ENCODE results near the gene PNO1. TPM values are rescaled to one million over a fixed set of nuclear protein-coding genes. Genes with fewer than 3 reads are reported as not detected.

PNO1 gene
- polyA plus RNA-seq, 1 donor from 2014 or later = 17.9 TPM

DNA sequence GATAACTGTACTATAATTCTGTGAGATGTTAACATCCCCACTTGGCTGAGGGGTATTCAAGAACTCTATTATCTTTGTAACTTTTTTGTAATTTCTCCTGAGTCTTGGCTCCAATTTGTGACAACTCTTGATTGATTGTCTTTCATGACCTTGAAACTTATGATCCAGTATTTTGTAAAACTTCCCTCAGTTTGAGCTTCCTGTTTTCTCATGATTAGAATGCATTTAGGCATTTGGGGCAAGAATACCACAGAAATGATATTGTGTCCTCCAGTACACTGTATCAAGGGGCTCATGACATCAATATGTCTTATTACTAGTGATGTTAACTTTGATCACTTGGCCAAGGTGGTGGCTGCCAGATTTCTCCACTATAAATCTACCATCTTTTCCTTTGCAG lies 37.4 kb downstream of the PNO1 start:
- Mint-ChIP-seq H3K4me1 (peaks cover 44 to 54% (median 48%) of the 10 kb centered on the region in 3 donors), H3K27me3 (no peaks in the 10 kb centered on the region), H3K36me3 (no peaks in the 10 kb centered on the region), H3K9me3 (no peaks in the 10 kb centered on the region), H3K4me3 (no peak overlapping the region), H3K27ac (no peak overlapping the region)

GRCh38 chr2:68196120-68196716 lies 38.5 kb downstream of the PNO1 start:
- Mint-ChIP-seq H3K27me3 (no peaks in the 10 kb centered on the region), H3K4me1 (peaks cover 46 to 55% (median 50%) of the 10 kb centered on the region in 3 donors), H3K4me3 (peak overlapping the region in 1 of 4 donors; percentile 10), H3K36me3 (no peaks in the 10 kb centered on the region), H3K27ac (peak overlapping the region in 1 of 3 donors; percentile 14), H3K9me3 (no peaks in the 10 kb centered on the region)

DNA sequence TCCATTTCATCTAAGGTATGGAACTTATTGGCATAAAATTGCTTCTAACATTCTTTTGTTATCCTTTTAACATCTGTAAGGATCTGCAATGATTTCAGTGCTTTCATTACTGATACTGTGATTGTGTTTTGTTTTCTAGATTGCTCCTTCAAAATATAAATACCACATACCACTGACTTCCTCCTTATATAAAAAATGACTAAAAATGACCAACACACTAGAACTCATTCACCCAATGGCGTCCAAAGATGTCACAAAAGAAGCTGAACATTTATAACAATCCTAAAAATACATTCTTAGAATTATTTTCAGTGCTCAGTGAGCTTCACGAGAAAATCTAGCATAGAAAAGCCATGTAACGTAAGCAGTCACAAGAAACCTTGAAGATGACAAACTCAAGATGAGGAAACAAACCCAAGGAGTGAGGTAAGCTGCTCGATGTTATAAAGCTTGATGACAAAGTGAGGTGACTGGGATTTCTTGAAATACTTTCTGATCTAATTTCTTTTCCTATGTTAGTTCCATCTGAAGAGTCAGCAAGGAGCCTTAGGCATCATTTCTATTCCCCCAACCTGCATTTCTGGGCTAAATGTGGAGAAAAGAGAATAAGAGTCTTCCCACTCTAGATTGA lies 42.6 kb downstream of the PNO1 start:
- peaks cover 48 to 67% (median 55%) of the 10 kb centered on the region in 3 donors for H3K4me1 Mint-ChIP-seq
- H3K27me3 Mint-ChIP-seq = no peaks in the 10 kb centered on the region
- H3K27ac Mint-ChIP-seq = peak overlapping the region; percentile 62 to 90 (median 76)
- peak overlapping the region in 3 of 4 donors; percentile 45 to 75 (median 58) for H3K4me3 Mint-ChIP-seq
- no peaks in the 10 kb centered on the region for H3K36me3 Mint-ChIP-seq
- no peaks in the 10 kb centered on the region for H3K9me3 Mint-ChIP-seq

GRCh38 chr2:68203587-68203986 lies 45.9 kb downstream of the PNO1 start:
- H3K4me3 Mint-ChIP-seq = peak overlapping the region; percentile 56 to 92 (median 74)
- peaks cover 58 to 76% (median 62%) of the 10 kb centered on the region in 3 donors for H3K4me1 Mint-ChIP-seq
- no peaks in the 10 kb centered on the region for H3K9me3 Mint-ChIP-seq
- peaks cover 3% of the 10 kb centered on the region for H3K36me3 Mint-ChIP-seq
- H3K27ac Mint-ChIP-seq = peak overlapping the region; percentile 88 to 97 (median 94)
- no peaks in the 10 kb centered on the region for H3K27me3 Mint-ChIP-seq

GRCh38 chr2:68206793-68207192 lies 49.1 kb downstream of the PNO1 start:
- Mint-ChIP-seq H3K4me1 (peaks cover 42 to 65% (median 58%) of the 10 kb centered on the region in 3 donors), H3K4me3 (peak overlapping the region in 2 of 4 donors; percentile 59 to 74), H3K9me3 (no peaks in the 10 kb centered on the region), H3K27me3 (no peaks in the 10 kb centered on the region), H3K27ac (peak overlapping the region; percentile 41 to 69 (median 67)), H3K36me3 (peaks cover 5% of the 10 kb centered on the region)

- no peaks in the 10 kb centered on the region for H3K9me3 Mint-ChIP-seq
- H3K4me3 Mint-ChIP-seq = peak overlapping the region in 2 of 4 donors; percentile 59 to 88
- peaks cover 59 to 69% (median 63%) of the 10 kb centered on the region in 3 donors for H3K4me1 Mint-ChIP-seq
- no peaks in the 10 kb centered on the region for H3K27me3 Mint-ChIP-seq
- peak overlapping the region; percentile 0 to 13 (median 7) for H3K27ac Mint-ChIP-seq
- peaks cover 4% of the 10 kb centered on the region for H3K36me3 Mint-ChIP-seq
Observed at GRCh38 chr2:68214381-68214780, 56.7 kb downstream of the PNO1 start.

DNA sequence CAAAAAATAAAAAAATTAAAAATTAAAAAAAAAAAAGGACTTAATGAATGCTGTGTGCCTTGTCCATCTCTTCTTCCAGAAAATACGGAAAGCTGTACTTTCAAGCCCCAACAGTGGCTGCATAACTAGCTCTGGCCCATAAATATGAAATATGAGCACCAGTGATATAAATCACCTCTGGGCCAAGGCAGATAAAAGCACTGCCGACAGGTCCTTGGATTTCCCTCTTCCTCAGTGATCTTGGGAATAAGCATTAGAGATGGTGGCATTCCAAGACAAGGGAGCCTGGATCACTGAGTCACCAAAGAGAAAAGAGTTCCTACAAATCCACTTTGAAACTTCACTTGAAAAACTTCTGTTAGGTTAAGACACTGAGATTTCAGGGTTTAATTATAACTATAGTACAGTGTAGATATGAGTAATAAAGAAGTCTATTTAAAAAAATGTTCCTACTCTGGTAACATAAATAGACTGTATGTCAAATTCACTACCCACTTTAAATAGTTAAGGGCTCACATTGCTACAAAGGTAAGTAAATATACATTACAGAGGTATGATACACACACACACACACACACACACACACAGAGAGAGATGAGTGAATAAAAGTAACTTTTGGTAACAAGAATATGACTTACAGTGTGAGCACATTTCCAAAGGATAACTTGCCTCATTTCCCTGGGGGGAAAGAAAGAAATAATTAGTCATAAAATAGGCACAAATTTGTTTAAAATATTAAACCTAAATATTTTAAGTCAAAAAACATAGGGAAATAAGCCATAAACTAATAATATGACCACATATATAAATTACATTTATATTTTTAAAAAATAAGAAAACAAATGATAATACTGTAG lies 59.0 kb downstream of the PNO1 start:
- peaks cover 59 to 73% (median 71%) of the 10 kb centered on the region in 3 donors for H3K4me1 Mint-ChIP-seq
- peaks cover 5% of the 10 kb centered on the region for H3K36me3 Mint-ChIP-seq
- peak overlapping the region in 1 of 4 donors; percentile 47 for H3K4me3 Mint-ChIP-seq

GRCh38 chr2:68217729-68218128 lies 60.0 kb downstream of the PNO1 start:
- Mint-ChIP-seq H3K9me3 (no peaks in the 10 kb centered on the region), H3K4me3 (peak overlapping the region in 2 of 4 donors; percentile 57 to 59)

More for the DNA sequence above, 59.0 kb downstream of the PNO1 start:
- Mint-ChIP-seq H3K9me3 (no peaks in the 10 kb centered on the region), H3K27me3 (no peaks in the 10 kb centered on the region), H3K27ac (peak overlapping the region in 1 of 3 donors; percentile 45)

DNA sequence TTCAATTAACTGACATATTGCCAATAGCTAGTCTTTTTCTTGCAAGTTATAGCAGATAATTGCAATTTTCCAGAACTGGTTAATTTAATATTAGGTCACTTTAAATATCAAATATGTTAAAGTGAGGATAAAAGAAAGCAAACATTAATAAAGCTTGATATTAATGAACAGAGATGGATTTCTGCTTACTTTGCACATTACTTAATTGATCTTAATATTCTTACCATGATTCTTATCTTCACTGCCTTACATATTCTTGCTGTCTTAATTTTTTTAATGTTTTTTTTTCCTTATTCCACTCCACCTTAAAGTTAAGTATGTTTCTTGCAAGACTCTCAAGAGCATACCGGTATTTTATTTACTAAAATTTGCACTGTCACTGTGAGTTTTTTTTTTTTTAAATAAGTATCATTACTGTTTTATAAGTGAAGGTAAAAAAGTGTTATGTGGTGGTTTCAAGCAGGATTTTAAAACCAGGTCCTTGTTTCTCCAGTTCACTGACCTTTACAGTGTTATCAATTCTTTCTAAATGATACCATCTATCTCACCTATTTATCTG lies 60.7 kb downstream of the PNO1 start:
- H3K9me3 Mint-ChIP-seq = no peaks in the 10 kb centered on the region
- H3K36me3 Mint-ChIP-seq = peaks cover 3% of the 10 kb centered on the region
- H3K27ac Mint-ChIP-seq = peak overlapping the region in 2 of 3 donors; percentile 4 to 33
- H3K27me3 Mint-ChIP-seq = no peaks in the 10 kb centered on the region
- peaks cover 67 to 79% (median 74%) of the 10 kb centered on the region in 3 donors for H3K4me1 Mint-ChIP-seq
- peak overlapping the region in 2 of 4 donors; percentile 79 to 86 for H3K4me3 Mint-ChIP-seq

More at GRCh38 chr2:68217729-68218128, 60.0 kb downstream of the PNO1 start:
- peaks cover 3% of the 10 kb centered on the region for H3K36me3 Mint-ChIP-seq
- peak overlapping the region in 1 of 3 donors; percentile 33 for H3K27ac Mint-ChIP-seq
- H3K4me1 Mint-ChIP-seq = peaks cover 64 to 75% (median 74%) of the 10 kb centered on the region in 3 donors
- no peaks in the 10 kb centered on the region for H3K27me3 Mint-ChIP-seq

GRCh38 chr2:68222287-68222686 lies 64.6 kb downstream of the PNO1 start:
- H3K4me3 Mint-ChIP-seq = peak overlapping the region in 1 of 4 donors; percentile 52

GRCh38 chr2:68223419-68223818 lies 65.7 kb downstream of the PNO1 start:
- H3K9me3 Mint-ChIP-seq = no peaks in the 10 kb centered on the region
- H3K27me3 Mint-ChIP-seq = no peaks in the 10 kb centered on the region
- peaks cover 3% of the 10 kb centered on the region for H3K36me3 Mint-ChIP-seq
- H3K4me1 Mint-ChIP-seq = peaks cover 67 to 85% (median 73%) of the 10 kb centered on the region in 3 donors
- peak overlapping the region in 1 of 3 donors; percentile 75 for H3K27ac Mint-ChIP-seq
- no peak overlapping the region for H3K4me3 Mint-ChIP-seq

More at GRCh38 chr2:68222287-68222686, 64.6 kb downstream of the PNO1 start:
- Mint-ChIP-seq H3K4me1 (peaks cover 69 to 83% (median 76%) of the 10 kb centered on the region in 3 donors), H3K27ac (peak overlapping the region in 1 of 3 donors; percentile 39), H3K36me3 (peaks cover 3% of the 10 kb centered on the region), H3K9me3 (no peaks in the 10 kb centered on the region), H3K27me3 (no peaks in the 10 kb centered on the region)

DNA sequence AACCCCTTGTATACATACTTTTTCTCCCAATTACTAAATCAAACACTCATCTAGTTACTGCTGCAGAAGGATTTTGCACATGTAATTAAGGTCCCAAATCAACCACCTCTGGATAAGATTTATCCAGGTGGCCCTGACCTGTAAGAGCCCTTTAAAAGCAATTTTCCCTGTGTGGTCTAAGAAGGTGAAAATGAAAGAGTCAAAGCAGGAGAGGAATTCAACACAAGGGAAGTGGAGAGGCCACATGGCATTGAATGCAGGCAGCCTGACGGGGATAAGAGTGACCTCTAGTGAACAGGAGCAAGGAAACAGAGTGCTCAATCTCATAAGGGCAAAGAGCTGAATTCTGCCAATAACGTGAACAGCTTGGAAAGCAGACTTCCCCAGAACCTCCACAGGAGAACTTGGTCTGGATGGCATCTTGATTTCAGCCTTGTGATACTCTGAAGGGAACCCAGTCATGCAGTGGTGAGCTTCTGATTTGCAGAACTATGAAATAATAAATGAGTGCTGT lies 67.5 kb downstream of the PNO1 start:
- peak overlapping the region in 2 of 4 donors; percentile 26 to 53 for H3K4me3 Mint-ChIP-seq

More for the DNA sequence above, 67.5 kb downstream of the PNO1 start:
- Mint-ChIP-seq H3K27me3 (no peaks in the 10 kb centered on the region), H3K27ac (peak overlapping the region; percentile 4 to 89 (median 70)), H3K4me1 (peaks cover 67 to 84% (median 72%) of the 10 kb centered on the region in 3 donors), H3K9me3 (no peaks in the 10 kb centered on the region), H3K36me3 (peaks cover 3% of the 10 kb centered on the region)
